IPS-18a (cell line): ENCODE measurements around the gene POLR2E.

Experiments
- H3K27ac ChIP-seq: one replicate; pipeline ENCODE4 v1.5.1; 2013; ENCODE audit warnings: low read length
- H3K27me3 ChIP-seq: one replicate; pipeline ENCODE4 v1.6.1; 2013; ENCODE audit warnings: mild to moderate bottlenecking, low read length; ENCODE audit not compliant: control insufficient read depth, insufficient read depth
- H3K36me3 ChIP-seq: one replicate; pipeline ENCODE4 v1.6.1; 2013; ENCODE audit warnings: low read depth, low read length; ENCODE audit not compliant: control insufficient read depth
- H3K4me1 ChIP-seq: one replicate; pipeline ENCODE4 v1.6.1; 2013; ENCODE audit warnings: low read depth, low read length; ENCODE audit not compliant: control insufficient read depth
- H3K4me3 ChIP-seq: one replicate; pipeline ENCODE4 v1.5.1; 2013; ENCODE audit warnings: low read length
- H3K9ac ChIP-seq: one replicate; pipeline ENCODE4 v1.6.1; 2013; ENCODE audit warnings: mild to moderate bottlenecking, low read length, moderate library complexity
- H3K9me3 ChIP-seq: one replicate; pipeline ENCODE4 v1.6.1; 2013; ENCODE audit warnings: low read depth, low read length; ENCODE audit not compliant: control insufficient read depth

POLR2E gene

DNA sequence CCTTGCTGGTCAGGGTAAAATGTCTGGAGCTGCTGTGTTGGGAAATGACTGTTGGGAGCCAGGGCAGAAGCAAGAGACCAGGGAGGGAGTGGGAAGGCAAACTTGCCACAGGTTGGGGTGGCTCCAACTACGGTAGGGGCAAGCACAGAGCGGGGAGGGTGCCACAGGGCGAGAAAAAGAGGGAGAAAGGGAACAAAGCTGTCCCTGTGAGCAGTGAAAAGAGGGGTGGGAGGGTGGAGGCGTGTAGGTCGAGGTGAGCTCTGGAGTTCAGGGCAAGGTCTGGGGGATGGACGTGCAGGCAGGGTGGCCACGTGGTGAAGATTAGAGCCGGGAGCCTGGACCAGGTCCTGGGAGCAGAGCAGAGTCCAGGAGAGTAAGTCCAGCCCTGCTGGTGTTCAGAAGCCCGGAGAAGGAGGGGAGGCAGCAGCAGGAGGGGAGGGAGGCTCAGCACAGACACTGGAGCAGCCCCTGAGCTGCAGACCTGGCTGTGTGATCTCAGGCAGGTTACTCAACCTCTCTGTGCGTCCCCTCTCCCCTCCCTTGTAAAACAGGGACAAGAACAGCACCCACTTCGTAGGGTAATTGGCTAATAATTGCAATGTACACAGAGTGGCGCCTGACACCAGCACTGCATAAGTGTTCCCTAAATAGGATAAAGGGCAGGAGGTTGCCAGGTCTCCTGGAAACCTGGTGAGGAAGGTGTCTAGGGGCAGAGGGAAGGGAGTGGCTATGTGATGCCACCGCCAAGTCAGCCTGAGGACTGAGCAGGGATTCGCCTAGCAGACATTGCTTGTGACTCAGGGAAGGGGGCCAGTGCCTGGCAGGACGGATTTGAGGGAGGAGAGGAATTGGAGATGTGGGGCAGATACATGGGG is 3.2 kb upstream of the POLR2E start:
- Histone ChIP-seq H3K27me3 (no peaks in the 10 kb centered on the region), H3K4me3 (no peak overlapping the region), H3K27ac (no peak overlapping the region), H3K4me1 (peaks cover 12% of the 10 kb centered on the region), H3K9me3 (no peaks in the 10 kb centered on the region), H3K36me3 (peaks cover 3% of the 10 kb centered on the region), H3K9ac (no peak overlapping the region)

DNA sequence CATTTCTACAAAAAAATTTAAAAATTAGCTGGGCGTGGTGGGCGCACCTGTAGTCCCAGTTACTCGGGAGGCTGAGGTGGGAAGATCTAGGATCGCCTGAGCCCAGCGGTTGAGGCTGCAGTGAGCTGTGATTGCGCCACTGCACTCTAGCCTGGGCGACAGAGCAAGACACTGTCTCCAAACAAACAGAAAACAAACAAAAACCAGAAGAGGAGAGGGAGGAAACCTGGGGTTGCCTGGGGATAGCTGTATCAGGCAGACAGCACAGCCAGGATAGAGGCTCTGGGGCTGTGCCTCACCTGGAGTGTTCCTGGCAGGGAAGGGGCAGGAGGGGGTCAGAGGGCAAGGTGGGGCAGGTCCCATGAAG is 2.6 kb upstream of the POLR2E start:
- Histone ChIP-seq H3K4me3 (no peak overlapping the region), H3K9me3 (no peaks in the 10 kb centered on the region), H3K9ac (no peak overlapping the region), H3K27me3 (no peaks in the 10 kb centered on the region), H3K36me3 (peaks cover 9% of the 10 kb centered on the region), H3K27ac (no peak overlapping the region), H3K4me1 (peaks cover 9% of the 10 kb centered on the region)

- no peak overlapping the region for H3K27ac ChIP-seq
Measured at GRCh38 chr19:1094655-1094977, 559 bp downstream of the POLR2E start.

GRCh38 chr19:1093811-1094553 is 1.2 kb downstream of the POLR2E start:
- Histone ChIP-seq H3K36me3 (peaks cover 20% of the 10 kb centered on the region), H3K27me3 (no peaks in the 10 kb centered on the region), H3K9me3 (no peaks in the 10 kb centered on the region), H3K9ac (peak overlapping the region; percentile 81), H3K27ac (no peak overlapping the region), H3K4me3 (peak overlapping the region; percentile 92), H3K4me1 (peaks cover 6% of the 10 kb centered on the region)

More at GRCh38 chr19:1094655-1094977, 559 bp downstream of the POLR2E start:
- H3K4me3 ChIP-seq, result peak overlapping the region; percentile 92
- H3K9ac ChIP-seq, result peak overlapping the region; percentile 81
- no peaks in the 10 kb centered on the region for H3K9me3 ChIP-seq
- peaks cover 20% of the 10 kb centered on the region for H3K36me3 ChIP-seq
- H3K27me3 ChIP-seq, result no peaks in the 10 kb centered on the region
- peaks cover 6% of the 10 kb centered on the region for H3K4me1 ChIP-seq

DNA sequence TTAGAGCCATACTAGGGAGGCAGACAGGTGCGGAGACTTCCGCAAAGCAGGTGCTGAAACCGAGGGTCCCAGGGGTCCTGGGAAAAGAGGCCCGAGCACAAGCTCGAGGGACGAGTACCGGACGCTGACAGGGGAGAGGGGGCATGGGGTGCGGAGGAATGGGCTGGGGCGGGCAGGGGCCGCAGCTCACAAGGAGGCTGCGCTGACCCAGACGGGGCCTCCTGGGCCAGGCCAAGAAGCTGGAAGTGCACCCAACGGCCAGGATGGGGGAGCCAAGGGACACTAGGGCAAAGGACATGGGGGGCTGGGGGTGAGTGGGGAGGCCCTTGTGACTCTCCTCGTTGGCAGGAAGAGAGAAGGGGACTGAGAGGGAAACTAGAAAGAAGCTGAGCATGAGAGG is 1.8 kb downstream of the POLR2E start:
- Histone ChIP-seq H3K27ac (no peak overlapping the region), H3K4me1 (peaks cover 6% of the 10 kb centered on the region), H3K4me3 (no peak overlapping the region)

DNA sequence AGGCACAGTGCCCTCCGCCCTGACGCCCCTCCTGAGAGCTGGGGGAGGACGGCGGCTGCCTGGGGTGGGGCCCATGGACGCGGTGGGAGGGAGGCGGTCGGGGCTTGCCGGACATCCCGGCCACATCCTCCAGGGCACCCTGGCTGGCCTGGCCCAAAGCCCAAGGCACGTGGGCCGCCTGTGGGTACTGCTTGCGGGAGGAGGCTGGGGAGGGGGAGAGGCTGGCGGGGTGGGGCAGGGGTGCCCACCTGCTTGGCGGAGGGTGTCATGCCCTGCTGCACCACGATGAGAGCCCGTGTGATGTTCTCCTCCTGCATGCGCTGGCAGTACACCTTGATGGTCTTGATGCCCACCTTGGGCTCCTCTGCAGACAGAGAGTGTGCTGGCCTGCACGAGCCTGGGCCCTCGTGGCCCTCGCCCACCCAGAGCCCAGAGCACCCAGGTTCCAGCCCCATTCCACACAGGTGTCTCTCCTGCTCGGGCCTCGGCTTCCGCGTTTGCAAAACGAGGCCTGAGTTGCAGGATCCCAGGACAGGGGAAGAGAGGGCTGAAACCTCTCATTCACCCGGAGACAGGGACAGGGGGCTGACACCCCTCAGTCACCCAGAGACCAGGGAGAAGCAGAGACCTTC is 3.5 kb downstream of the POLR2E start:
- peaks cover 6% of the 10 kb centered on the region for H3K4me1 ChIP-seq
- no peaks in the 10 kb centered on the region for H3K27me3 ChIP-seq
- H3K27ac ChIP-seq, result no peak overlapping the region
- H3K36me3 ChIP-seq, result peaks cover 28% of the 10 kb centered on the region
- H3K4me3 ChIP-seq, result no peak overlapping the region
- no peaks in the 10 kb centered on the region for H3K9me3 ChIP-seq
- H3K9ac ChIP-seq, result no peak overlapping the region

More for the DNA sequence above, 1.8 kb downstream of the POLR2E start:
- H3K9ac ChIP-seq, result no peak overlapping the region
- no peaks in the 10 kb centered on the region for H3K27me3 ChIP-seq
- peaks cover 23% of the 10 kb centered on the region for H3K36me3 ChIP-seq
- H3K9me3 ChIP-seq, result no peaks in the 10 kb centered on the region

- Histone ChIP-seq H3K9ac (no peak overlapping the region), H3K36me3 (peaks cover 28% of the 10 kb centered on the region), H3K27ac (no peak overlapping the region), H3K4me1 (peaks cover 6% of the 10 kb centered on the region), H3K4me3 (no peak overlapping the region), H3K9me3 (no peaks in the 10 kb centered on the region), H3K27me3 (no peaks in the 10 kb centered on the region)
Measured at GRCh38 chr19:1090731-1091543, 4.2 kb downstream of the POLR2E start.

- Histone ChIP-seq H3K4me3 (no peak overlapping the region), H3K4me1 (peaks cover 6% of the 10 kb centered on the region), H3K9me3 (no peaks in the 10 kb centered on the region), H3K36me3 (peaks cover 31% of the 10 kb centered on the region), H3K27me3 (no peaks in the 10 kb centered on the region), H3K9ac (no peak overlapping the region), H3K27ac (no peak overlapping the region)
Measured at GRCh38 chr19:1089891-1090290, 5.3 kb downstream of the POLR2E start.

DNA sequence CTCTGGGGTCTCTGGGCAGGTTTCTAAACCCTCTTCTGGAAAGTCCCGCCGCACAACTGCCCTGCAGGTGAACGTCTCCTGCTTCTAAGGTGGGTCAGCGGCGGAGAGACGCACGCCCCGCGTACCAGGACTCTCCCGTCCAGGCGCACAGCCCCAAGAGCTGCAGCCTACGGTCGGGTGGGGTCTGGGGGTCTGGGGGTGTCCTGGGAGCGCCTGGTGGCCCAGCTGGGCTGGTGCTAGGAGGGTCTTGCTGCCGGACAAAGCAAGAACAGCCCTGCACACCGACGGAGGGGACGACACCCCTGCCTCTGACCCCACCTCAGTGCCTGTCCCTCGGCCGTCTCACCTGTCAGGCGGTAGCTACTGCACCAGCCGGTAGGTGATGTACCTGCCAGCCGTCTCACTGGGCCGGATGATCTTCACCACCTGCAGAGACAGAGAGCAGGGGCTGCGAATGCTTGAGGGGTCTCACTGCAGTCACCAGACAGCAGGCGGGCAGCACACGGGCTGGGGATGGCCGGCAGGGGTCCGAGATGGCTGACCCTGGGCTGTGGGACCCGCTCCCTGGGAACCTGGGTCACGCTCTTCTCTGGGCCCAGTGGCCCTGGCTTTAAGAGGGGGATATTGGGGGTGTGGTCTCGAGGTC is 5.9 kb downstream of the POLR2E start:
- H3K27me3 ChIP-seq, result no peaks in the 10 kb centered on the region
- no peak overlapping the region for H3K9ac ChIP-seq
- H3K27ac ChIP-seq, result no peak overlapping the region
- H3K36me3 ChIP-seq, result peaks cover 31% of the 10 kb centered on the region
- H3K4me3 ChIP-seq, result no peak overlapping the region
- H3K4me1 ChIP-seq, result peaks cover 2% of the 10 kb centered on the region
- H3K9me3 ChIP-seq, result no peaks in the 10 kb centered on the region

DNA sequence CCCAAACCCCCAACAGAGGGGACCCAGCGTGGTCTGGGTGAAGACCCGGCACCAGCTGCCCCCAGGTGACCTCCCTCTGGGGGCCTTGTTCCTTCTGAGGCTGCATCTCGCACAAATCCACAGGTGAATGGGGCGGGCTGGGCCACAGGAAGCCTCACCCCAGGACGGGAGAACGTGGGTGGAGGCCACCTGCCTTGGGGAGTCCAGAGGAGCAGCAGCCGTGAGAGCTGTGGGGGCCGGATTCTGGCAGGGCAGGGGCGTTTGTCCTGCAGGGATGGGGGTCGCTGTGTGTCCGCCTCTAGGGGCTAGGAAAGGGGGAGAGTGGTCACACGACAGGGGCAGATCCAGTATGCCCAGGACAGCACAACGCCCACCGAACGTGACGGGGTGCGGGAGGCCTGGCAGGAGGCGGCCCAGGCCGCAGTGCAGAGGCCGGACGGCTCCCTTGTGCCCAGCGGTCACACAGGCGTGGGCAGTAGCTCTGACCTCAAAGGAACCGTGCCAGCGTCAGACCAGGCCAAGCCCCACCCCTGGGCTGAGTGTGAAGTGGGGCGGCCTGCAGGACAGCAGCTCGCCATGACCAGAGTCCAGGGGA is 6.7 kb downstream of the POLR2E start:
- no peak overlapping the region for H3K4me3 ChIP-seq
- H3K9ac ChIP-seq, result no peak overlapping the region
- H3K4me1 ChIP-seq, result no peaks in the 10 kb centered on the region
- peaks cover 29% of the 10 kb centered on the region for H3K36me3 ChIP-seq
- H3K9me3 ChIP-seq, result no peaks in the 10 kb centered on the region
- H3K27me3 ChIP-seq, result no peaks in the 10 kb centered on the region
- H3K27ac ChIP-seq, result no peak overlapping the region
